Measurements from ENCODE around the gene ARSH. TPM values are rescaled to one million over a fixed set of nuclear protein-coding genes. Genes with fewer than 3 reads are reported as not detected.

Gene ARSH
- total and polyA plus RNA-seq, 9 of the 15 experiments (the other 6 are each of a cell fraction or from before 2014, with no cell fraction given): not detected

- FAIRE-seq: no peak
- CTCF ChIA-PET (ENCODE audit: low intra/inter-chr PET ratio): no interaction called here
Measured at GRCh38 chrX:3044196-3044595, 37.9 kb downstream of the ARSH start.

GRCh38 chrX:3044671-3045070 lies 38.3 kb downstream of the ARSH start:
- CTCF ChIA-PET (ENCODE audit: low intra/inter-chr PET ratio): no interaction called here
- no peak overlapping the region for H2AFZ ChIP-seq (ENCODE audit: low read depth, low read length)
- TF ChIP-seq ZNF239 (CRISPR knock-in tag; IDR thresholded peaks at IDR 0.05) (no peak), ZBTB8A (IDR thresholded peaks at IDR 0.05; ENCODE audit: partially characterized antibody) (no peak), CUX1 (CRISPR knock-in tag; IDR thresholded peaks at IDR 0.05) (no peak), RHOXF2B (CRISPR knock-in tag; conservative IDR thresholded peaks at IDR 0.05) (no peak), TCF7 (IDR thresholded peaks at IDR 0.05; ENCODE audit: borderline replicate concordance) (no peak), SETDB1 (IDR thresholded peaks at IDR 0.05; ENCODE audit: low read length) (no peak), MEF2D (tag; conservative IDR thresholded peaks at IDR 0.05; ENCODE audit: low read depth) (no peak), ZNF584 (CRISPR knock-in tag; IDR thresholded peaks at IDR 0.05; ENCODE audit: low read depth) (no peak), MCM3 (IDR thresholded peaks at IDR 0.05) (no peak), PHB (CRISPR knock-in tag; IDR thresholded peaks at IDR 0.05) (no peak), NR2C1 (IDR thresholded peaks at IDR 0.05) (no peak), NR2C1 (tag; IDR thresholded peaks at IDR 0.05) (no peak), CREM (IDR thresholded peaks at IDR 0.05; ENCODE audit: low read depth) (no peak), ARID1B (IDR thresholded peaks at IDR 0.05) (no peak)

More at GRCh38 chrX:3044196-3044595, 37.9 kb downstream of the ARSH start:
- TF ChIP-seq MCM3 (IDR thresholded peaks at IDR 0.05): no peak
- H3K36me3 ChIP-seq (ENCODE audit: control insufficient read depth, insufficient read depth, low read length): no peaks in the 10 kb centered on the region
- H3K4me3 ChIP-seq: no peak overlapping the region
- H3K4me2 ChIP-seq (ENCODE audit: insufficient read depth, low read length): no peak overlapping the region
- H2AFZ ChIP-seq (ENCODE audit: low read depth, low read length): no peak overlapping the region
- no peaks in the 10 kb centered on the region for H4K20me1 ChIP-seq (replicated peaks; ENCODE audit: control insufficient read depth, insufficient read depth, low read length)
- H3K4me1 ChIP-seq (replicated peaks in 1 of 2; ENCODE audit: control insufficient read depth in 2 of 2, insufficient read depth in 2 of 2, low read length in 2 of 2): no peaks in the 10 kb centered on the region
- POLR2A ChIA-PET: interaction anchor here (1.0 kb wide), 1 partner anchor 12 kb away, joined by 3 read pairs; no protein-coding TSS in a partner anchor
- ATAC-seq: no peak
- in situ Hi-C loops (cut with MboI) (no loop called here), intact Hi-C loops (cut with micrococcal nuclease) (no loop called here)
- no peaks in the 10 kb centered on the region for H3K79me2 ChIP-seq (ENCODE audit: control insufficient read depth, insufficient read depth, low read length)
- no peaks in the 10 kb centered on the region for H3K9me1 ChIP-seq (ENCODE audit: control insufficient read depth, insufficient read depth, low read length)
- no peak for DNase-seq (ENCODE audit: extremely low read depth in 1 of 4, low spot score in 3 of 4)
- H3K9ac ChIP-seq (ENCODE audit: insufficient read depth in 1 of 2, low read depth in 2 of 2, low read length in 2 of 2): no peak overlapping the region
- H3K27me3 ChIP-seq (ENCODE audit: control insufficient read depth in 2 of 2, insufficient read depth in 2 of 2, low read length in 2 of 2): no peaks in the 10 kb centered on the region
- no TSS peak for BruUV-seq (replicated peaks)
- no peak overlapping the region for H3K27ac ChIP-seq (ENCODE audit: extremely low read depth, low read depth, low read length)
- WGBS (ENCODE audit: insufficient coverage, low coverage, missing lambda C conversion rate): 0% methylated on average over 3 of the region's 3 CpGs
- no peaks in the 10 kb centered on the region for H3K9me3 ChIP-seq (replicated peaks; ENCODE audit: control insufficient read depth, insufficient read depth, low read depth, low read length)

More at GRCh38 chrX:3044671-3045070, 38.3 kb downstream of the ARSH start:
- Histone ChIP-seq H3K4me1 (replicated peaks in 1 of 2; ENCODE audit: control insufficient read depth in 2 of 2, insufficient read depth in 2 of 2, low read length in 2 of 2) (no peaks in the 10 kb centered on the region), H3K36me3 (ENCODE audit: control insufficient read depth, insufficient read depth, low read length) (no peaks in the 10 kb centered on the region), H3K9me1 (ENCODE audit: control insufficient read depth, insufficient read depth, low read length) (no peaks in the 10 kb centered on the region), H3K9me3 (replicated peaks; ENCODE audit: control insufficient read depth, insufficient read depth, low read depth, low read length) (no peaks in the 10 kb centered on the region), H3K27ac (ENCODE audit: extremely low read depth, low read depth, low read length) (no peak overlapping the region), H4K20me1 (replicated peaks; ENCODE audit: control insufficient read depth, insufficient read depth, low read length) (no peaks in the 10 kb centered on the region), H3K79me2 (ENCODE audit: control insufficient read depth, insufficient read depth, low read length) (no peaks in the 10 kb centered on the region), H3K9ac (ENCODE audit: insufficient read depth in 1 of 2, low read depth in 2 of 2, low read length in 2 of 2) (no peak overlapping the region), H3K4me2 (ENCODE audit: insufficient read depth, low read length) (no peak overlapping the region), H3K4me3 (no peak overlapping the region), H3K27me3 (ENCODE audit: control insufficient read depth in 2 of 2, insufficient read depth in 2 of 2, low read length in 2 of 2) (no peaks in the 10 kb centered on the region)
- POLR2A ChIA-PET: interaction anchor here (1.0 kb wide), 1 partner anchor 13 kb away, joined by 3 read pairs; no protein-coding TSS in a partner anchor
- intact Hi-C loops (cut with micrococcal nuclease): no loop called here
- WGBS (ENCODE audit: insufficient coverage, low coverage, missing lambda C conversion rate): 6% methylated on average over 5 of the region's 6 CpGs
- no peak for DNase-seq (ENCODE audit: extremely low read depth in 1 of 4, low spot score in 3 of 4)
- no peak for ATAC-seq
- BruUV-seq (replicated peaks): no TSS peak
- in situ Hi-C loops (cut with MboI): no loop called here
- no peak for FAIRE-seq

Data from K562 (cell line).